ENCODE data around the gene THUMPD2.
"Not testable (repeated sequence)": the region's sequence is repeated elsewhere in the genome, so short reads cannot be mapped to it uniquely, and the experiment has no call there.

Gene THUMPD2

DNA sequence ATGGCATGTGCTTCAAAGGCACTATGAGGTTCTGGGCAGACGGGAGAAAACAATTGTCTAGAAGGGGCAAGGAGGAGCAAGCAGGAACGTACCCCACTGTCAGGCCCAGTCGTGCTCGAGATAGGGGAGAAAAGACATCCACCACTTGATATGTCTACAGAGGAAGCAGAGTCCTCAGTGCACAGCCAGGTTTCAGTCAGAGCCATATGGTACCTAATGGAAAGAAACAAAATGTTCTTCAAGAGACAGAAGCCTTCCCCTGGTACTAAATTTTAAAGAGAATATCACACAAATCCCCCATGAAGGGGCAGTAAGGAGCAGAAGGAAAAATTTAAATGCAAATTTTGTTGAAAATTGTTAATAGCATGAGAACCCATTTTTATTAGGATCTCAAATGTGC, 21.9 kb downstream of the THUMPD2 start:
- no peak for DNase-seq (ENCODE audit: low read depth)

DNA sequence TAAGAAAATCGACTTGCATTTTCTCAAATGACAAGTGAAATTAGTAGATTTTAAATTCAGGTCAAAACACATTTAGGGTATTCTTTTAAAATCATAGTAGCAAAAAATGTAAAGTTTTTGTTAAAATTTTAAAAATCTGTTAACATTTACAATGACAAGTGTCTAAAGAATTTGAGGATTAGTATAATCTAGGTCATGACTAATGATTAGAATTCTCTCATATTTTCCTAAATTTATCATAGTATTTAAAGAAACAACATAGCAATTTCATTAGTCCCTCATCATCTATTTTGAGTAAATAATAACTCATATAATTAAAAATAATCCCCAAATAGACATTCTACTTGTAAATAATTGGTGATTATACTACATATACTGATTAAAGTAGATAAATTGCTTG, 23.6 kb downstream of the THUMPD2 start:
- DNase-seq (ENCODE audit: low read depth), result no peak

DNA sequence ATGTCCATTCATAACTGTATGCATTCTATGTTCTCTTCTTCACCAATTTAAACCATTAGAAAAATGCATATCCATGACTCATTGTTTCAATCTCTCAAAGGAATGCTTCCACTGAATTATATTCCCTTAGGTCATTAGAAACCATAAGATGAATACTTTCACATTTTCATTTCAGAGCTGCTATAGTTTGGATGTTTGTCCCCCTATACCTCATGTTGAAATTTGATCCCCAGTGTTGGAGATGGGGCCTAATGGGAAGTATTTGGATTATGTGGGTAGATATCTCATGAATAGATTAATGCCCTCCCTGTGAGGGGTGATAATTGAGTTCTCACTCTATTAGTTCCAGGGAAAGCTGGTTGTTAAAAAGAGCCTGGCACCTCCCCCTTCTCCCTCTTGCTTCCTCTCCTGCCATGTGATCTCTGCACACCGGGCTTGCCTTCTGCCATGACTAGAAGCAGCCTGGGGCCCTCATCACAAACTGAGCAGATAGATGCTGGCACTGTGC, 35.7 kb downstream of the THUMPD2 start:
- peak; percentile 69 for DNase-seq (ENCODE audit: low read depth)

DNA sequence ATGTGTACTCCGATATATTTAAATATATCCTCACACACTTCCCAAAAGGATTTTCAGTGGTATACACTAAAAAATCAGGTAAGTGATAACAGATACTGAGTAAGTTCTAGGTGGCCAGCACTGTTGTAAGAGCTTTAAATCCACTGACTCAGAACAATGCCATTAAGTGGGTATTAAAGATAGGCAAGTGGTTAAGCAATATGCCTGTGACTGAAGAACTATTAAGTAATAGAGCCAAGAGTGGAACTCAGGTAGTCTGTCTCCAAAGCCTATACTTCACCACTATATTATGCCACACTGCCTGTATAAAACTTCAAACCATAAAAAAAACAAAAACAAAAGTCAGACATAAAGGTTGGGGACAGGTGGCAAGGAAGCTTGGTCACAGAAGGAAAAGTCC, 37.2 kb downstream of the THUMPD2 start:
- peak; percentile 75 for DNase-seq (ENCODE audit: low read depth)

DNA sequence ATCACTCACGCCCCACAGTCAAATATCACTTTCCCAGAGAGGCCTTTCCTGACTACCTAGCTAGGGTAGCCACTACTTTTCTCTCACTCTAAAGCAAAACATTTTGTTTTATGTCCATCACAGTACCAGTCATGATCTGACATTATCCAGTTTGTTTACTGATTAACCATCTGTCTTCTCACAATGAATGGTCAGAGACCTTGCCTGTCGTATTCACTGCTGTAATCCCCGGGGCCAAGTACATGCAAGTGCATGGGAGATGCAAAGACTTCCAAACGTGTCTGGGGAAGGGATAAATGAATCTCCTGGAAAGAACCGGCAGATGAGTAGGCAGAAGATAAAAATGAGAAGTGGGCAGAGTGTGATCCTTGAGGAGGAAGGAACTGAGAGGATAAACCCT, 39.7 kb downstream of the THUMPD2 start:
- no peak for DNase-seq (ENCODE audit: low read depth)

DNA sequence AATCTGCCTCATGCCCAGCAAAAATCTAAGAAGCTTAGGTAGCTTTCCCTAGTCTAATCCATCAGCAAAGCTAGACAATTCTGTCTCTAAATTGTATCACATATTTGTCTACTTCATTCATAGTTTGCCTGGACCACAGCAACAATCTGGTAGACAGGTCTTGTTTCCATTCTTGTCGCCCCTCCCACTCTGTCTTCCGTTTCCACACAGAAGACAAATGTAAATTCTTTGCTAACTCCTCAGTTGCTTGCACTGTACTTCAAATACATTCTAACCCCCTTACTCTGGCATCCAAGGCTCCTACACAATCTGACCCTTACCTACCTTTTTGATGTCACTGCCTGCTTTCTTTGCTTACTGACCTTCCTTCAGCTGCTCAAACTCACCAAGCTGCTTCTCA, 40.1 kb downstream of the THUMPD2 start:
- DNase-seq (ENCODE audit: low read depth), result peak; percentile 67

DNA sequence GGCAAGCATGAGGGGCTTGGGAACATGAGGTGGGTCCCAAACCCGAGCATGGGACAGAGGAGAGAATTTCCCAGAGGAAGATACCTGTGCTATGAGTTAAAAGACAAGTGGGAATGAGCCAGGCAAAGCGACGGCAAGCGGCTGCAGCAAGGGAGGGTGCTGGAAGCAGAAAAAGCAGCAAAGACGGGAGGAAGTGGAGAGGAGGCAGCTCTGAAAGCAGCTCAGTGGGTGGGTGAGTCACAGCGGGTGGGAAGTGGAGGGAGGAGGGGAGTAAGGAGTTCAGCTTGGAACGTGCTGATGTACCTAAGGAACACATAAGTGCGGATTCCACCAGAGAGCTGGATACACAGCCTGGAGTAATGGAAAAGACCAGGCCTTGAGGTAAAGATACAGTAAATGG, 41.4 kb downstream of the THUMPD2 start:
- DNase-seq (ENCODE audit: low read depth), result peak; percentile 93

DNA sequence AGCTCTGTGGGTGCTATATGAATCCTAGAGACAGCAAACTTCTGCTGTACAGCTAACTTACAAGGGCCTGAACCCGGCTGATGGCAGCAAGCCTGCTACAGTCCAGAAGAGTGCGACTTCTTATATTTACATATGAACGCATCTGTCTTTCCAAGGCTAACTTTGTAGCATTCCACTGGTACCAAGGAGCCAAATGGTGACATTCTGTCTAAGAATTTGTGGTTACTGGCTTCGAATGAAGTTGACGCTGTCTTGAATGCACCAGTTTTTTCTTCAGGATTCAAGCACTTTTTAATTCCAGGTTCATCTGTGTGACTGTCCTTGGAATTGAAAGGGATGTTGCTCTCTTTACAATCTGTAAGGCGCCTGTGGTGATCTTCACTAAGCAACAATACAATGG, 42.4 kb downstream of the THUMPD2 start:
- peak; percentile 94 for DNase-seq (ENCODE audit: low read depth)

DNA sequence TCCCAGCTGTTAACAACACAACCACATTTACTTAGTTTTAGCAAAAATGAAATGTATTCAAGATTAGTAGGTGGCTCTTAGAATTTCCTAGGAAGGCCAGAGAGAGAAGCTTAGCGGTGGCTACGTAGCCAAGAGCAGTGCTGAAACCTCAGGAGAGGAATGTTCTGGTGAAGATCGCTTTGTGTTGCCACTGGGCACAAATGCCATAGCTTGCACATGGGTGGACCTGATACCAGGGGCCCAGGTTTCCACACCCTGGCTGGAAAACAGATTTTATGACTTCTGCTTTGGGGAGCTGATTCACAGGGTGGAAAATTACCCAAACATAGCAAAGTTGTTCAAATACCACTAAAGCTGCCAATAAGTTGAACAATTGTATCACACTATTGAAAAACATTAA, 43.4 kb downstream of the THUMPD2 start:
- no peak for DNase-seq (ENCODE audit: low read depth)

DNA sequence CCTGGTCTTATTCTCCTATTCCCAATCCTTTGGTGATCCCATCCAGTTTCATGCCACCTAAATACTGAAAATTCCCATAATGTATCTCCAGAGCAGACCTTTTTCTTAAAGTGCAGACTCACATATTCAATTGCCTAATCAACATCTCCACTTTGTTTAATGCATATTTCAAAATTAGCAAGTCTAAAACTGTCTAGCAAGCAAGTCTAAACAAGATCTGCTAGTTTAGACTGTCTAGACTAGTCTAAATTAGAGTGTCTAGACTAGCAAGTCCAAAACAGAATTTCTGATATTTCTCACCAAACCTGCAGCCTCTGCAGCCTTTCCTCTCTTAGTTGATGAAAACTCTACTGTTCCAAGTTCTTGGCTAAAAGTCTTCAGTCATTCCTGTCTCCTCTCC, 44.6 kb downstream of the THUMPD2 start:
- DNase-seq (ENCODE audit: low read depth), result no peak

DNA sequence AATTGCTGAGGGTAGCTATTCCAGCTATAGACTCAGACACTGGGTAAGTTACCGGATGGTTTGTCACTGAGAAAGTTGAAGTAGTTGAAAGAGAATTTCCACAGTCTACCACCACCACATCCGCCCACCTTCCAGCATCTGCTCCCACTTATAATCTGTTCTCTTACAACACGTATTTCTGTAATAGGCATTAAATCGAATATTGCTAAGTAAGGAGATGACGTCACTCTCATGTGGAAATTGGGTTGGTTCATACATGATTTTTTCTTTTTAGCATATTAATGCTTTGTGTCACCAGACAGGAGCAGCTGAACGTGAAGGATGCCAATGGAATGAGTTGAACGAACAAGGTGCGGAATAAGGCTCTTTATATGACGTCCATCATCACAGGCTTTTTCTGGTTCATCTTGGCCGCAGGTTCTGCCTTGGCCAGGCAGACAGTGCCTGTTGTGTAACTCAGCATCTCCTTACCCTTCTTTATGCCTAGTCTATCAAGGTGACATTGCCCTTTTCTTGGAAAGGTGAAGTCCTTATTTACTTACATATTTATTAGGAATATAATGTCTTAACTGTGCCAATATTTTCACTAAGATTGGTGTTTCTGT, 45.9 kb downstream of the THUMPD2 start:
- no peak for DNase-seq (ENCODE audit: low read depth)

DNA sequence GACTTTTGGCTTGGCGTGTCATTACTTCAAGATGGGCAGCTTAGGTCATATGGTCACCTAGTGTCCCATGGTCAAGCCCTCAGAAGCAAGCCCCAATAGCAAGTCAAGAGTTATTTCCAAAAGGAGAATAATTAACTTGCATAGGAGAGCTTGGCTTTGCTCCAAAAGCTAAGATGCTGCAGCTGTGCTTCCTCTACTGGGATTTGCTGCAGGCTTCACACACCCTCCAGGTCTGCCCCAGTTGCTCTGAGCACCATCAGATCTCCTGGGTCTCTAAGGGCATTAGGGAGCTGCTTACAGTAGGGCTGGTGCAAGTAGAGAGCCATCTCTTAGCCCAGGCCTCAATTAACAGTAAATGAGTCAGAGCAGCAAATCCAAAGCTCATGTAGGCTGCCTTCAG, 46.6 kb downstream of the THUMPD2 start:
- DNase-seq (ENCODE audit: low read depth), result no peak

DNA sequence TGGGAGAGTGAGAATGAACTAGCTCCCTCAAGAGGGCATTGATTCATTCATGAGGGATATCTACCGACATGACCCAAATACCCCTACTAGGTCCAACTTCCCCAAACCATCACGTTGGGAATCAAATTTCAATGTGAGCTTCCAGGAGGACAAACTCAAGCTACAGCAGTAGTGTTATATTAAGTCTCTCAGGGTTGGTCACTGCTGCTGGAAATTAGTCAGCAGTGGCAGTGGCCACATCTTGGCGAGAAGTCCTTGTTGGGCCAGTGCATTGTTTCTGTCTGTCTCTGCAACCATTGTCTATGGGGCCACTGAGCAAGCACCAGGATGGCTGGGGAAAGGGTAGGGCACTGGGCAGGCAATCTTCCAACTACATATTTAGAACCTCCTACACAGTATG, 47.5 kb downstream of the THUMPD2 start:
- DNase-seq (ENCODE audit: low read depth), result no peak

DNA sequence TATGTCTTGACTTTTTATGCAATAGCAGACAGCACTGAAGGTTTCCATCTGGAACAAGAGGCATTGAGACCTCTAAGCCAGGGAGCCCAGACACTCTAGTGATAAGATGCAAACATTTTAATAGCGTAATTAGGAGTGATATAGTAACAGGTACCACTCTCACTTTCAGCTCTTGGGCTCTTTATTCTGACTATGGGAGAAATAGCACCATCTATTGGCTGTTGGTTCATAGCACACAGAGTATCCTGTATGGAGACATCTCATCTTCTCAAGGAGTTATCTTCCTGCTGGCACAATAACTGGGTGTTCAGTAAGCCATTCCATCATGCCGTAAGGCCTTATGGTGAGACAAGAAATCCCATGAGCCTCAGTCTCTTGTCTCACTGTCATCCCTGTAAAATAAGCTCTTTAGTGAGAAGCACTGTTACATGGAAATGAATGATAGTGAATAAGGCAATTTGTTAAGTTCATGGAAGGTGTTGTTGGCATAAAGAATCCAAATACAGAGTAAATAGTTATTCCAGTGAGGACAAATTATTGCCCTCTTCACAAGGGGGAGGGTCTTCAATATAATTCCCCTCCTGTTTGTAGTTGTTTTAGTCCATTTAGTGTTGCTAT, 48.3 kb downstream of the THUMPD2 start:
- DNase-seq (ENCODE audit: low read depth), result peak; percentile 52

DNA sequence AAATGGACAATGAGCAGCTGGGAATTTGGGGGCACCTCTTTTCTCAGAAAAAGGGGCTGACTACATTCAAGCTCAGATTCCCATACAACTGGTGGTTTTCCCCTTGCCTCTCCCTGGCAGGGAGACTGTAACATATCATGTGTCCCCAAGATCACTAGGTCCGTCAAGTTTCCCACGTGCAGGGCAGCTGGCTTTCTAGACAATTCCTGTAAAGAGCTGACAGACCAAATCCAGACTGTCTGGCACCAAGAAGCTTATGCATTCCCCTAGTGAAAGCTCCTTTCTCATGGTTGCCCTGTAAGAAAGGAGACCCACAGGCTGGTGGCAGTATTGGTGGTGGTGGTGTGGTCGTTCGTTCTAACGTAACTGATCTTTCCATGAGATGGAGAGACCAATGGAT, 48.8 kb downstream of the THUMPD2 start:
- DNase-seq (ENCODE audit: low read depth), result no peak

DNA sequence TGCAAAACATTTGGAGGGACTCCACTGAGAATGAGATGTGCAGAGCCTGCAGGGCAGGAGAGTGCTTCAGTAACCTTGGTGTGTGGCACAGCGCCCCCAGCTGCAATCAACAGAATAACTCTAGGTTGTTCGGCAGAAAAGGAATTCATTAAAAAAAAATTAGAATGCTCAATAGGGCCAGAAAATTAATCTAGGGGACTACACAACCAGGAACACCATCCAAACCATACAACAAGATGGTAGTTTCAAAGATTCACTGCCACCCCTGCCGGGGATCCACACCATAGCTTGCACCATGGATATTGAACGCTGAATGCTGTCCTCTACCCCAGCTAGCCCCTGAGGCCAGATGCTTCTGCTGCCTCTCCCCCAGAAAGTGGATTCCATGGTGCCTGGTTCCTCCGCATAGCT, 50.1 kb downstream of the THUMPD2 start:
- DNase-seq (ENCODE audit: low read depth), result peak; percentile 63

DNA sequence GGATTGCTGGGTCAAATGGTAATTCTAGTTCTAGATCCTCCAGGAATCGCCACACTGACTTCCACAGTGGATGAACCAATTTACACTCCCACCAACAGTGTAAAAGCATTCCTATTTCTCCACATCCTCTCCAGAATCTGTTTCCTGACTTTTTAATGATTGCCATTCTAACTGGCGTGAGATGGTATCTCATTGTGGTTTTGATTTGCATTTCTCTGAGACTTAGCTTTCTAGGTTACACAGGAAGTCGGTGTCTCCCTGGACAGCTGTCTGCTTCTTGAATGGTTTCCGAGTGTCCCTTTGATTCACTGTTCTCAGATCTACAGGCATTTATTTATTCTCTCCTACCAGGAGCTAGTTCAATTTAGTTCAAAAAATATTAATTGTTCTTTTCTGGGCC, 51.0 kb downstream of the THUMPD2 start:
- DNase-seq (ENCODE audit: low read depth), result not testable (repeated sequence)

DNA sequence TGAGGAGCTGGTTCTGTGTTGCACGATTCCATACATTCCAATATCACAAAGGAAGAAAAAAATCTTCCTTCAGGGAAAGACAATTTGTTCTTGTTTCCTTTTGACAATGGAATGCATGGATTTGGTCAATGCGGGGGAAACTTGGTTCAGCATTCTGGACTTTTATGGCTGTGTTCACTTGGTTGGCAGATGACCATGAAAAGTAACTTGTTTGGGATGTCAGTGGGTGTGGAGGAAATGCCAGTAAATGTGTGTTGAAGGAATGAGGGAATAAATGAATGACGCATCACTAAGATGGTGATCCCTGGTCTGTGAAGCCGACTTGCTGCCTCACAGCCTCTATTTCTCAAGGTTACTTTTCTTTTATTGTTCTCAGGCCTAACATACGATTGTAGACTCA, 53.7 kb downstream of the THUMPD2 start:
- no peak for DNase-seq (ENCODE audit: low read depth)

DNA sequence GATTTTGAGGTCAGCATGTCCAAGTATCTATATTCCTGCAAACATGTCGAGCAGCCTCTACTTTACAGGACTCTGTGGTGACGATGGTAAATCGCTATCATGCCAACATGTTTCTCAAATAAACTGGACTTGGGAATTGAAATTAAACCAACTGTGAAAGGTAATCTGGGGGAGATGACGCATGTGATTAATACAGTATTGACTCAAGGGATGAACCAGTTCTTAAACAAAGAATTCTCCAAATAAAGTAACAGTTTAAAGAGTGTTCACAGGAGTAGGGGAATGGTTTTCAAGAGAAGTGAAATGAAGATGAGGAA, 54.3 kb downstream of the THUMPD2 start:
- no peak for DNase-seq (ENCODE audit: low read depth)

DNA sequence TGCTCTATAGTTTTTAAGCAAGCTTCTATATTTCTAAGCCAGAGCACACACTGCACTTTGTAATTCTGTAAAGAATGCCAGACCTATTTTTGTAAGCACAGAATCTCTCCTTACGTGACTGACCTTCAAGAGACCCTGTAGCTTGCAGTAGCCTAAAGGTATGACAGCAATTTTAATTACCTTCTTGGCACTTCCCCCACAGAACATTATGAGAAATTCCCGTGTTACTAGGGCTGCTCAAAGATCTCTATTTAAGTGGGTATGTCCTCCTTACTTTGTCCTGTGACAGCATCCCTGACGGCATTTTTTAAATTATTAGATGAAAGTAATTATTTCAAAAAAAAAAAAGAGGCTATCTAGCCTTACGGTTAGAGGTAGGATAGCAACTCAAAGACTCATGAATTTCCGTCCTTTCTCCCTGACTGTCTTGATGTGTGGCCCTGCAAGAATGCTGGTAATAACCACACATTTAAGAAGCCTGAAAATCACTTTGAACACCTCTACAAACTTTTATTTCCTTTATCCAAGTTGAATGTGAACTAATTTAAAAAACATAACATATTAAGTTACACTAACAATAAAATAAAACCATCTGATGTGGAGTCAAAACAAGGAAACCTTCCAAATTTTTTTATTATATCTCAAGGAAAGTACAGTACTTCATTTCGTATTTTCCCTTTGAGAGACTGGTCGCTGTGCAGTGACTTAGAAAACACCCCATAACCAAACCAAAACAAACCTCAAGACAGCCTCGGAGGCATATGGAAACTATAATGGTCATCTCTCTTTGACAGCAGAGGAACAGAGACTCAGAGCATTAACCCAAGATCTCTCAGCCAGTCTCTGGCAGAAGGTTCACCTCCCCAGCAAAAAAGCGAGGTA, 54.9 kb downstream of the THUMPD2 start:
- DNase-seq (ENCODE audit: low read depth), result no peak

DNA sequence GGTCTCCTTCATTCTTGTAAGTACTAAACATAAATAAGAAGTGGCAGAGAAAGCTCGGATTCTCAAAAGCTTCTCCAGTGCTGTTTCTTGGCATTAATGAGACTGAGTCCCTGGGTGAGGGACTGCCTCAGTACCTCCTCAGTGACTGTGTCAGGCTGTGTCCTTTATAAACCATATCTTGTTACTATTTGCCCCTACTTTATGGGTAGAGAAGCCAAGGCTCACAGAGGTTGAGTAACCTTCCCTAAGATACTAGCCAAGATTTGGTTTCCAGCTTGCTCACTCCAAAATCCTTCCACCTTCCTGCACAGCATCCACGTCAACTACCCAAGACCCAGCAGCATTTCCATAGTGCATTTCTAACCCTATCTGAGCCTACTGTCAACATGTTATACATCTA, 55.6 kb downstream of the THUMPD2 start:
- DNase-seq (ENCODE audit: low read depth), result no peak

DNA sequence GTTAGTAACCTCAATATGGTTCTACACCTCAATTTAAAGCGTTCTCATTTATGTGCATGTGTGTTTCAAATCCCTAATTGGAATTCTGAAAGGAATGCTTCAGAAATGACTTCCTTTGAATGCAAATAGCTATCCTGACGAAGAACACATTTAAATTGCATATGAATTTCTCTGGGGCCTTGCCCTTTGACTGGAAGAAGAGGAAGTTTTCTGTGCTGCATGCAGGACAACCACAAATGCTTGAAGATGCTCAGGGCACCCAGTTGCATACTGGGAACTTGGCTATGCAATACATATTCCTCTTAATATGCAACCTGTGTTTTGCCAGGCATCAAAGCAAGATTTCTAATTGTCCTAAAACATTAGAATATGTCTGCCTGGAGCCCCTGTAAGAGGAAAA, 58.1 kb downstream of the THUMPD2 start:
- DNase-seq (ENCODE audit: low read depth), result no peak

DNA sequence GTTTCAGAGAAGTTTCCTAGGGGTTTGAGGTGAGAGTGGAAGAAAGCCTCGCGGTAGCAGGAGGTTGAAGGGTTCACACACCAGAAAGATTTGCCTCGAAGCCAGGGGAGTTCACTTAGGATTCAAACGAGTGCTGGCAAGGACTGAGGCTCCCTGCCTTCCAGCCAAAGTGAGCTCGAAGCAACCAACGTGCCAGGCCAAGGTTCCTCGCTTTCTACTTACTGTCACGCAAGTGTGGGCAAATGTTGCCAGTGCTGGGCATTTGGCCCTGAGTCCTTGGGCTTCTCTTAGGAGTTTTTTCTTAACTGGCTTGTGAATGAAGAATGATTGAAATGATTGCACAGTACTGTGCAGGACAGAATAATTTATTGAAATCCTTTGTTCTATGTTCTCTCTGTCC, 59.7 kb downstream of the THUMPD2 start:
- no peak for DNase-seq (ENCODE audit: low read depth)
